Panc1 (cell line): Measurements from ENCODE around the gene VAT1L. TPM values are rescaled to one million over a fixed set of nuclear protein-coding genes. Genes with fewer than 3 reads are reported as not detected.

Source experiments
- ATAC-seq: fragments of 200-7000 bp; cut with Tn5 transposase; 2 replicates; pipeline ENCODE4 v1.9.1; 2020; ENCODE audit warnings: mild to moderate bottlenecking, moderate library complexity
- BruUV-seq: library from RNA; stranded (reverse); fragments of 400-500 nt; replicated peaks from 2 replicates; lab custom pipeline; 2021; lab: Mats Ljungman, UMichigan
- CTCF ChIA-PET: fragments of 300-600 bp; sonication (Branson Sonifier 250); formaldehyde crosslinking; loops from one replicate; lab custom pipeline; 2022; ENCODE audit warnings: antibody characterized with exemption; lab: Charles Lee
- POLR2A ChIA-PET: fragments of 300-600 bp; sonication (Branson Sonifier 250); formaldehyde crosslinking; loops from one replicate; lab custom pipeline; 2022; ENCODE audit warnings: antibody characterized with exemption; lab: Charles Lee
- DNase-seq: peaks from one replicate; pipeline ENCODE4 v3.0.0-alpha.2; 2010; ENCODE audit warnings: low read depth, low spot score
- H3K27ac ChIP-seq: 2 replicates; pipeline ENCODE4 v1.5.1; 2011; ENCODE audit warnings: mild to moderate bottlenecking, low read length, inconsistent platforms
- H3K27me3 ChIP-seq: fragments of 200-500 bp; sonication (Bioruptor generic); 2 replicates; pipeline ENCODE4 v1.6.0; 2014; ENCODE audit warnings: low read length, inconsistent platforms; ENCODE audit not compliant: control insufficient read depth, insufficient read depth
- H3K36me3 ChIP-seq: fragments of 200-500 bp; sonication (Bioruptor generic); 2 replicates; pipeline ENCODE4 v1.5.1; 2014; ENCODE audit warnings: inconsistent platforms, mild to moderate bottlenecking, low read length, moderate library complexity; ENCODE audit not compliant: control insufficient read depth, insufficient read depth
- H3K4me1 ChIP-seq: 2 replicates; pipeline ENCODE4 v1.5.1; 2011; ENCODE audit warnings: inconsistent platforms, mild to moderate bottlenecking, low read length, moderate library complexity; ENCODE audit not compliant: control insufficient read depth, insufficient read depth
- H3K4me3 ChIP-seq, 2 experiments: 2 replicates each; pipeline ENCODE4 v1.5.1; 2011 to 2012; ENCODE audit warnings: low read depth in 2 of 2, low read length in 2 of 2, mild to moderate bottlenecking in 2 of 2, inconsistent platforms in 1 of 2, moderate library complexity in 1 of 2
- H3K9me3 ChIP-seq: fragments of 200-500 bp; sonication (Bioruptor generic); 2 replicates; pipeline ENCODE4 v1.5.1; 2014; ENCODE audit warnings: low read depth, mild to moderate bottlenecking, inconsistent platforms, low read length, moderate library complexity; ENCODE audit not compliant: control insufficient read depth, insufficient read depth
- CTCF ChIP-seq: fragments of 450-650 bp; IDR thresholded peaks from 2 replicates; pipeline ENCODE4 v1.5.1; 2017; ENCODE audit warnings: mild to moderate bottlenecking
- POLR2AphosphoS5 ChIP-seq: IDR thresholded peaks from 2 replicates; pipeline ENCODE4 v1.6.1; 2012; ENCODE audit warnings: mild to moderate bottlenecking, low read depth, low read length, moderate library complexity
- REST ChIP-seq, 2 experiments: IDR thresholded peaks; 2 replicates each; pipeline ENCODE4 v1.6.1; 2011 to 2012; ENCODE audit warnings: low read depth in 2 of 2, control low read depth in 1 of 2, low read length in 1 of 2, mild to moderate bottlenecking in 1 of 2, moderate library complexity in 1 of 2; ENCODE audit not compliant: insufficient read depth in 1 of 2
- SIN3A ChIP-seq: IDR thresholded peaks from 2 replicates; pipeline ENCODE4 v1.6.1; 2012; ENCODE audit warnings: low read depth, mild to moderate bottlenecking, low read length, moderate library complexity, borderline replicate concordance; ENCODE audit not compliant: insufficient read depth
- TCF7L2 ChIP-seq: IDR thresholded peaks from 2 replicates; pipeline ENCODE4 v1.6.1; 2011; ENCODE audit warnings: mild to moderate bottlenecking, low read depth, low read length, inconsistent platforms
- in situ Hi-C: cut with HindIII; loops from 2 replicates; pipeline ENCODE4 v1.10.0; 2016; ENCODE audit warnings: low sequenced_read_pairs, low pct_unique_long_range_greater_than_20kb
- intact Hi-C: fragments of 100-400 bp; cut with micrococcal nuclease; formaldehyde crosslinking; loops from one replicate; pipeline ENCODE4 v1.10.0; 2022; ENCODE audit not compliant: unreplicated experiment
- total RNA-seq: library from RNA; stranded (reverse); gene quantifications from one replicate; pipeline ENCODE4 v1.2.1, GENCODE V29; 2021; ENCODE audit not compliant: unreplicated experiment

Gene VAT1L
- total RNA-seq, 1 experiment from 2014 or later = not detected

GRCh38 chr16:77787452-77787851 lies 912 bp upstream of the VAT1L start:
- Histone ChIP-seq H3K4me3 (no peak overlapping the region), H3K36me3 (no peaks in the 10 kb centered on the region), H3K27me3 (peaks cover 10% of the 10 kb centered on the region), H3K9me3 (no peaks in the 10 kb centered on the region), H3K4me1 (no peaks in the 10 kb centered on the region), H3K27ac (no peak overlapping the region)
- ATAC-seq = no peak
- CTCF ChIA-PET = no interaction called here
- POLR2A ChIA-PET = no interaction called here
- intact Hi-C loops (no loop called here), in situ Hi-C loops (no loop called here)
- no TSS peak for BruUV-seq
- no peak for TF ChIP-seq CTCF
- DNase-seq = no peak

- Histone ChIP-seq H3K4me3 (peak overlapping the region in 1 of 2 experiments; percentile 43; a peak in 1 of 4 replicates), H3K36me3 (no peaks in the 10 kb centered on the region), H3K4me1 (no peaks in the 10 kb centered on the region), H3K9me3 (no peaks in the 10 kb centered on the region), H3K27me3 (peaks cover 10% of the 10 kb centered on the region), H3K27ac (no peak overlapping the region)
- POLR2A ChIA-PET = no interaction called here
- no TSS peak for BruUV-seq
- in situ Hi-C loops = no loop called here
- no peak for ATAC-seq
- CTCF ChIA-PET = no interaction called here
- intact Hi-C loops = no loop called here
- DNase-seq = no peak
- TF ChIP-seq TCF7L2 (no peak), CTCF (no peak), REST (IDR thresholded peaks at IDR 0.05; ENCODE audit: insufficient read depth in 1 of 2, low read depth in 2 of 2, low read length in 1 of 2) (no peak), POLR2AphosphoS5 (no peak), SIN3A (no peak)
Observed at GRCh38 chr16:77789085-77790008, 983 bp downstream of the VAT1L start.
